ENCODE data around the gene METTL27.
"Not testable (repeated sequence)": the region's sequence is repeated elsewhere in the genome, so short reads cannot be mapped to it uniquely, and the experiment has no call there.

METTL27 gene

GRCh38 chr7:73842067-73842976 is at the start of gene METTL27:
Gene METTL27 (minus strand): TSS chr7:73842516. CDS start chr7:73842140, 376 bp downstream.
- peak; percentile 84 to 92 for DNase-seq

GRCh38 chr7:73891178-73891885 is 49.0 kb upstream of the METTL27 start:
- peak in 1 of 2 experiments; percentile 11 for DNase-seq

- no peak for DNase-seq
Observed at GRCh38 chr7:73890555-73891147, 48.3 kb upstream of the METTL27 start.

GRCh38 chr7:73888959-73889358 is 46.6 kb upstream of the METTL27 start:
- no peak for DNase-seq

GRCh38 chr7:73887762-73888161 is 45.4 kb upstream of the METTL27 start:
- DNase-seq, result no peak

- no peak for DNase-seq
Observed at GRCh38 chr7:73885975-73886798, 43.9 kb upstream of the METTL27 start.

- no peak for DNase-seq
Observed at GRCh38 chr7:73885433-73885974, 43.2 kb upstream of the METTL27 start.

- DNase-seq, result not testable (repeated sequence)
Observed at GRCh38 chr7:73884867-73885422, 42.6 kb upstream of the METTL27 start.

- DNase-seq, result no peak
Observed at GRCh38 chr7:73882047-73882402, 39.7 kb upstream of the METTL27 start.

- no peak for DNase-seq
Observed at GRCh38 chr7:73881352-73882046, 39.2 kb upstream of the METTL27 start.

GRCh38 chr7:73880755-73881328 is 38.5 kb upstream of the METTL27 start:
- no peak for DNase-seq

- DNase-seq, result no peak
Observed at GRCh38 chr7:73879977-73880681, 37.8 kb upstream of the METTL27 start.

GRCh38 chr7:73876973-73877372 is 34.7 kb upstream of the METTL27 start:
- no peak for DNase-seq

GRCh38 chr7:73876361-73876760 is 34.0 kb upstream of the METTL27 start:
- DNase-seq, result no peak

GRCh38 chr7:73872056-73872908 is 30.0 kb upstream of the METTL27 start:
- no peak for DNase-seq

GRCh38 chr7:73871163-73872011 is 29.1 kb upstream of the METTL27 start:
- DNase-seq, result no peak

- DNase-seq, result no peak
Observed at GRCh38 chr7:73870041-73870492, 27.8 kb upstream of the METTL27 start.

All from SW 1271 (cell line).